Non-pigmented ciliary epithelial cell (primary cell): ENCODE results near the gene FRMPD4.

Experiments
- DNase-seq: peaks from one replicate; pipeline ENCODE4 v3.0.0-alpha.2; 2010; ENCODE audit warnings: low read depth

The FRMPD4 gene

GRCh38 chrX:12301288-12301687 lies 163.0 kb downstream of the FRMPD4 start:
- no peak for DNase-seq

- no peak for DNase-seq
Observed at GRCh38 chrX:12304261-12304660, 166.0 kb downstream of the FRMPD4 start.

GRCh38 chrX:12307961-12308360 lies 169.7 kb downstream of the FRMPD4 start:
- DNase-seq, result no peak

- no peak for DNase-seq
Observed at GRCh38 chrX:12308420-12308819, 170.1 kb downstream of the FRMPD4 start.

GRCh38 chrX:12309040-12309743 lies 170.9 kb downstream of the FRMPD4 start:
- DNase-seq, result no peak

GRCh38 chrX:12309744-12310076 lies 171.4 kb downstream of the FRMPD4 start:
- no peak for DNase-seq

- no peak for DNase-seq
Observed at GRCh38 chrX:12314651-12315050, 176.4 kb downstream of the FRMPD4 start.

GRCh38 chrX:12315526-12315925 lies 177.3 kb downstream of the FRMPD4 start:
- no peak for DNase-seq

GRCh38 chrX:12319003-12319519 lies 180.8 kb downstream of the FRMPD4 start:
- DNase-seq, result no peak

GRCh38 chrX:12319992-12320391 lies 181.7 kb downstream of the FRMPD4 start:
- DNase-seq, result no peak

- no peak for DNase-seq
Observed at GRCh38 chrX:12322031-12322430, 183.8 kb downstream of the FRMPD4 start.

GRCh38 chrX:12325171-12325570 lies 186.9 kb downstream of the FRMPD4 start:
- DNase-seq, result no peak

GRCh38 chrX:12327836-12328235 lies 189.6 kb downstream of the FRMPD4 start:
- DNase-seq, result no peak

- no peak for DNase-seq
Observed at GRCh38 chrX:12329476-12329875, 191.2 kb downstream of the FRMPD4 start.

GRCh38 chrX:12330841-12331240 lies 192.6 kb downstream of the FRMPD4 start:
- no peak for DNase-seq

GRCh38 chrX:12332786-12333347 lies 194.6 kb downstream of the FRMPD4 start:
- DNase-seq, result no peak

- no peak for DNase-seq
Observed at GRCh38 chrX:12339921-12340320, 201.6 kb downstream of the FRMPD4 start.

- DNase-seq, result no peak
Observed at GRCh38 chrX:12344954-12345353, 206.7 kb downstream of the FRMPD4 start.

- DNase-seq, result no peak
Observed at GRCh38 chrX:12349201-12349600, 210.9 kb downstream of the FRMPD4 start.

GRCh38 chrX:12352922-12353321 lies 214.6 kb downstream of the FRMPD4 start:
- no peak for DNase-seq

- peak; percentile 28 for DNase-seq
Observed at GRCh38 chrX:12360383-12360782, 222.1 kb downstream of the FRMPD4 start.

- DNase-seq, result no peak
Observed at GRCh38 chrX:12360986-12361598, 222.8 kb downstream of the FRMPD4 start.

- DNase-seq, result no peak
Observed at GRCh38 chrX:12363216-12363615, 224.9 kb downstream of the FRMPD4 start.

GRCh38 chrX:12366440-12366839 lies 228.2 kb downstream of the FRMPD4 start:
- DNase-seq, result no peak
